Activated CD8-positive, alpha-beta memory T cell treated with anti-CD3 and anti-CD28 coated beads for 24 hours (primary cell): ENCODE measurements around the gene DDX19B.
A peak's percentile ranks its signal among the peaks of the same experiment; 100 is the strongest.
"Not testable (repeated sequence)": the region's sequence is repeated elsewhere in the genome, so short reads cannot be mapped to it uniquely, and the experiment has no call there.

Experiments
- DNase-seq: peaks from one replicate; pipeline ENCODE4 v3.0.0-alpha.2; 2020

The DDX19B gene

DNA sequence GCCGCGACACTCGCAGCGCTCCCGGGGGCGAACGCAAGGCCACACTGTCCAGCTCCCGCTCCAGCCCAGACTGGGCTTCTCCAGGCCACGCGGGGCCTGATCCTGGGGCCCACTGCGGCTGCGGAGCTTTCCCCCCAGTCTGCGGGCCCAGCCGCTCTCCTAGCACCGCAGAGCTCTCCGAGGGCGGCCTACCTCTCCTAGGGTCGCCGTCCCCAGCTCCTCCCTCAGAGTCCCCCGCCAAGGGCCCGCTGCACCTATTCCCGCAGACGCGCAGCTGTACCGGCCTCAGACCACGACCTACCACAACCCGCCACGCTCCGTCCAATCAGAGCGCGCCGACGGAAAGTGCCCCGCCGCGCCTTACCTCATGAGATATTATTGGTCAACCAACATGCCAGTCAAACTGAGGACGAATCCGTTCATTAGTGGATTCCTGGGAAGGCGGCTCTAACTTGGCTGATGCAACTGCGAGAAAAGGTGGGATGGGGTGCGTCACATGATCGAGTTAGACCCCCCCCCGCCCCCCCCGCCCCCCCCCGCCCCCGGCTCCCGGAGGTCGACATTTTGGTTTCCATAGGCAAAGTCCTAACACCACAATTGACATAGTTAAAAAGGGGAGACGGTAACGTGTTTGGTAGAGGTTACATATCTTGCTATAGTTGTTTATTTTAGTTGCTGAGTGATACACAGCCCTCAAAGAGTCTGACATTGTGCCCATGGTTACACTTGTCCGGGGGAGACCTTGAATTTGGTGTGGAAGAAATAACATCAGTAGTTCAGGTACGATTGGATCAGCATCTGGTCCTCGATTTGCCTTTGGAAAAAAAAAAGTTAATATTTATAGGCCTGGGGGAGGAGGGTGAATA, 9.5 kb upstream of the DDX19B start, which contains the start of gene AARS1:
AARS1 (minus strand) TSS at position 278 of the 866 bp plus-strand sequence. CDS start 6,743 bp downstream, outside the sequence.
- DNase-seq: peak; percentile 95

DNA sequence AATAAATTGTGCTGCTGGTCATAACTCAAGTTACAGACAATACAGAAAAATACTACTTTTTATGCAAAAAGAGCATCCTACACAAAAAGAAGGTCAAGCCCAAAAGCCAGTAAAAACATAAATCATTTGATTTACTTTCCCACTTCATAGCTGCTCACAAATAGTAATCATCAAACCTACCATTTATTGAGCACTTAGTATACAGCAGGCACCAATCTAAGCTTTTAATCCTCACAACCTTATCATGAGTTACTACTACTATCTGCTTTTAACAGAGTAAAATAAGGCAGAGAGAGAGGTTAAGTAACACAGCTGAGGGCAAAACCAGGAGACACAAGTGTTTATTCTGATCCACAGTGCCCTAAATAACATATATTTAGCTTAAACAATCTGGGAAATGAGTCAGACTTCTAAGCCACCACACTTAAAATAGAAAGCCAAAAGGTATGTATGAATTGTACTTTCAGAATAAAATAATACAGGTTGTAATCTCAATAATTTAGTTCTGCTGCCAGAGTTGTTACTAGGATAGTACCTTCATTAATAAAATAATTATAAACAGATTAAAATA, 8.0 kb upstream of the DDX19B start:
- no peak for DNase-seq

DNA sequence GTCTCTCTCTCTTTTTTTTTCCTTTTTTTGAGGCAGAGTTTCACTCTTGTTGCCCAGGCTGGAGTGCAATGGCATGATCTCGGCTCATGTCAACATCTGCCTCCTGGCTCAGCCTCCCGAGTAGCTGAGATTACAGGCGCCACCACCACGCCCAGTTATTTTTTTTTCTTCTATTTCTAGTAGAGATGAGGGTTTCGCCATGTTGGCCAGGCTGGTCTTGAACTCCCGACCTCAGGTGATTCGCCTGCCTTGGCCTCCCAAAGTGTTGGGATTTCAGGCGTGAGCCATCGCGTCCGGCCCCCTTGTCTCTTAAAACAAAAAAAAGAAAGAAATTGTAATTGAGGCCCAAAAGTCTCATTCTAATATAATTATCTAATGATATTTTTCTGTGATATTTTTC, 6.8 kb upstream of the DDX19B start:
- DNase-seq: not testable (repeated sequence)

DNA sequence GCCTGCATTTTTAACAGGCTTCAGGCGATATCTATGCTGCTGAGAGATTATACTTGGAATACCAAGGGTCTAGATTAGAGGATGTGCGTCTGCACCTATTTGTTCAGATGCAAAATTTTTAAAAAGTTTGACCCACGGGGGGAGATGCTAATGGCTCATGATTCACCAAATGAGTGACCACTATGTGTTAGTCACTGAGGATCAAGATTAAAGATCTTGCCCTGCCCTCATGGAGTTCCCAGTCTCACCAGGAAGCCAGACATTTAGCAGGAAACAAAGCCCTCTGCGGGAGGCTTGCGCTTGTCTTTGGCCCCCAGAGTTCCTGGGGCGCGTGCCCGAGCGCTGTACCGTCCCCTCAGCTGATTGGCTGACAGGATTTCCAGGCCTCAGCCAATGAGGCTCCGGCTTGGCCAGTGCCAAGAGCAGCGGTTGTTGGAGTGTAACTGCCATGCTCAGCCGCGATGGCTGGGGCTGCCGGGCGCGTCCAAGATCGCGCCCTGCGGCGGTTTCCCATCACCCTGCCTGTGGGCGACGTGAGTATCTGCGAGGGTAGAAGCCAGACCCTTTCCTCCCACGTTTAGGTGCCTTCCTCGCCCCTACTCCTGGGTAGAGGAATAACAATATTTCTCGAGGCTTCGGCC, 4.5 kb upstream of the DDX19B start:
- DNase-seq: no peak

DNA sequence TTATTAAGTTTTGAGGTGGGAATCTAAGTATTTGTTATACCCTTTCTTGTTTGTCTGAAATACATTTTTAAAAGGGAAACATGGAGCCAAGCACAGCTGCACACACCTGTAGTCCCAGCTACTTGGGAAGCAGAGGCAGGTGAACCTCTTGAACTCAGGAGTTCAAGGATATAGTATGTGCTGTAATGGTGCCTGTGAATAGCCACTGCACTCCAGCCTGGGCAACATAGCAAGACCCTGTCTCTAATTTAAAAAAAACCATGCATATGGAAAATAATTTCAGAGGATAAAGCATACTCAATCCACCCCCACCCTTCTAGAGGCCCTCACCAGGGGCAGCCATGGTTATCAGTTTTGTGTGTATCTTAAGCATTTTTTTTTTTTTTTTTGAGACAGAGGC, 3.4 kb upstream of the DDX19B start:
- DNase-seq: no peak

DNA sequence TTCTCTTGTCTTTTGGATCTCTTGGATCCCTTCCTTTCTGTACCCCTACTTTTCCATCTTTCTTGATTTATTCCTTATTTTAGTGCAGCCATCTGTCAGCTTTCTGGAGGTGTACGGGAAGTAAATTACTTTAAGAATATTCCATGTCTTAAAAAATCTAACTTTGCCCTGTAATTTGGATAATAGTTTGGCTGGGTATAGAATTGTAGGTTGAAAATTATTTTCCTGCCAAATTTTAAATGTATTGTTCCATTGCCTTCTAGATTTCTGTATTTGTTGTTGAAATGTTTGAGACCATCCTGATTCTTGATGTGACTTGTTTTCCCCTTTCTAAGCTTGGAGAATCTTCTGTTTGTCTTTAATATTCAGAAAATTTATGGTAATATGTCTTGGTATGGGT, 2.1 kb downstream of the DDX19B start:
- DNase-seq: no peak

DNA sequence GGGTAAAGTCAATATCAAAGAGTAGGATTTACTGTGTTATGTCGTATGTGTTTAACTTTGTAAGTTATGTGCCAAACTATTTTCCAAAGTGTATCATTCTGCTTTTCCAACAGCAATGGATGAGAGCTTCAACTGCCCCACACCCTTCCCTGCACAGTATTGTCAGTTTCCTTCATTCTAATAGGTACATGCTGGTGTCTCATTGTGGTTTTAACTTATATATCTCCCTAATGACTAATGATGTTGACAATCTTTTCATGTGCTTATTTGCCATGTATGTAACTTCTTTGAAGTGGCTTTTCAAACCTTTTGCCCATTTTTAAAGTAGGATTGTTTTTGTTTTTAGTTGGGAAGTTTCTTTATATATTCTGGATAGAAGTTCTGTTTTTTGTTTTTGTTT, 3.8 kb downstream of the DDX19B start:
- DNase-seq: no peak

DNA sequence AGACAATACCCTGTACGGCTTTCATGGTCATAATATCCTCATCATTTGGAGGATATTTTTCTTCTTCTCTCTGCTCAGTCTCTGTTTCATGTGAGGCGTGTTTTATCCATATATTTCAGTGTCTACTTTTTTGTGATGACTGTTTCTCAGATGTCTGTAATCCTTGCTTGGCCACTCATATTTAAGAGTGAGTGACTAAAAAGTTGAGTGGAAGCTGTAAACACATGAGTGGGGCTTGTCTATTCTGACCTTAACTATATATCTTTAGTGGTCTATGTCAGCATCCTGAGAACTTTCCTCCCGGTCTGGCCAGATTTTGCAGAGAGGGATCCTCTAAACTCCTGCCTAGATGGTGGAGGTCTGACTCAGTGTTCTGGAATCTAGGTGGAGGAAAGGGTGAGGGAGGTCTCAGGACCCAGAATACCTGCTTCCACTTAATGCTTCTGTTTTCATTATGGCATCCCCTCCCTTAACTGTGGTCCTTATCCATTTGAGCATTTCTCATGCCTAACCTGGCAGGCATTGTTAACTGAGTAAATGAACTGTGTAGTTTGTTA, 6.0 kb downstream of the DDX19B start:
- DNase-seq: no peak

DNA sequence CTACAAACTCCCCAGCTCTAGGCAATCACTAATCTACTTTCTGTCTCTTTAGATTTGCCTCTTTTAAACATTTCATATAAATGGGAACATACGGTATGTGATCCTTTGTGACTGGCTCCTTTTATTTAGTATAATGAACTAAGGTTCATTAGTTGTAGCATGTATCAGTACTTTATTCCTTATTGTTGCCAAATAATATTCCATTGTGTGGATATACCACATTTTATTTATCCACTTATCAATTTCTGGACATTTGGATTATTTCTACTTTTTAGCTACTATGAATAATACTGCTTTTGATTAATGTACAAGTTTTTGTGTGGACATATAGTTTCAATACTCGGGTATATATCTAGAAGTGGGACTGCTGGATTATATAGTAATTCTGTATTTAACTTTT, 7.9 kb downstream of the DDX19B start:
- DNase-seq: no peak

DNA sequence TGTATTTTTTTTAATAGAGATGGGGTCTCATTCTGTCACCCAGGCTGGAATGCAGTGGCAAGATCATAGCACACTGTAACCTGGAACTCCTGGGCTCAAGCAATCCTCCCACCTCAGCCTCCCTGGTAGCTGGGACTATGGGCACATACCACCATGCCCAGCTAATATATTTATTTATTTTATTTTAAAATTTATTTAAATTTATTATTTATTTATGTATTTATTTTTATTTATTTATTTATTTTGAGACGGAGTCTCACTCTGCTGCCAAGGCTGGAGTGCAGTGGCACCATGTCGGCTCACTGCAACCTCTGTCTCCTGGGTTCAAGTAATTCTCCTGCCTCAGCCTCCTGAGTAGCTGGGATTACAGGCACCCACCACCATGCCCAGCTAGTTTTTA, 8.7 kb downstream of the DDX19B start:
- not testable (repeated sequence) for DNase-seq

DNA sequence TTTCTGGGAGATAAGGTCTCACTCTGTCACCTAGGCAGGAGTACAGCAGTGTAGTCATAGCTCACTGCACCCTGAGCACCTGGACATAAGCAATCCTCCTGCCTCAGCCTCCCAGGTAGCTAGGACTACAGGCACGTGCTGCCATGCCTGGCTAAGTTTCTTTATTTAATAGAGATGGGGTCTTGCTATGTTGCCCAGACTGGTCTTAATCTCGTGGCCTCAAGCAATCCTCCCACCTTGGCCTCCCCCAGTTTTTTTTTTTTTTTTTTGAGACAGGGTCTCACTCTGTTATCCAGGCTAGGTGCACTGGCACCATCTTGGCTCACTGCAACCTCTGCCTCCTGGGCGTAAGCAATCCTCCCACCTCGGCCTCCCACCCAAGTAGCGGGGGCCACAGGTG, 21.1 kb downstream of the DDX19B start:
- DNase-seq: no peak

DNA sequence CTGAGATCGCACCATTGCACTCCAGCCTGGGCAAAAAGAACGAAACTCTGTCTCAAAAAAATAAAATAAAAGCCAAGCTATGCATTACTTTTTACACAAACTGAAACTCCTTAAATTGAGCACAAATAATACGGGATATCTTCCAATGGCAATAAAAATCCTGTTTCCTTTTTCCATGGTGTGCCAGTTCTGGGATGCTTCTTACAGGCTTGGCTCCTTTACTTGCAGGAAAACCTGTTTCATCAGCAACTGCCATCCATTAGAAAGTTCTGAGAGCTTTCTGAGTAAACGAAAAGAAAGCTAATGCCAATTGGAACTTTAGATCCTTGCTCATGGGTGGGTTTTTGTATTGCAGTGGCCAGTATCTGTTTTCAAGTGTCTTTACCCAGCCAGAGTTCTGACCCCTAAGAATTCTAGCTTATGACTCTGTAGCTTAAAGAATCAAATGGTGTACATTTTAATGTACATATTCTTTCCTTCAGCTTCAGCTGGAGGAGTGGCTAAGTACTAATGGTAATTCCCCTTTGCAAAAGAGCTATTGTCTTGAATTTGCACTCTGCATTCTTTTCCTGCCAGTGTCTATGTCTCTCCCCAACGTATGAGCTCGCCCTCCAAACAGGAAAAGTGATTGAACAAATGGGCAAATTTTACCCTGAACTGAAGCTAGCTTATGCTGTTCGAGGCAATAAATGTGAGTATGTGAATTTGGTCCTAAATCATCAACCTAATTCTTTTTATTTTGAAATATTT, 26.2 kb downstream of the DDX19B start:
- DNase-seq: no peak

DNA sequence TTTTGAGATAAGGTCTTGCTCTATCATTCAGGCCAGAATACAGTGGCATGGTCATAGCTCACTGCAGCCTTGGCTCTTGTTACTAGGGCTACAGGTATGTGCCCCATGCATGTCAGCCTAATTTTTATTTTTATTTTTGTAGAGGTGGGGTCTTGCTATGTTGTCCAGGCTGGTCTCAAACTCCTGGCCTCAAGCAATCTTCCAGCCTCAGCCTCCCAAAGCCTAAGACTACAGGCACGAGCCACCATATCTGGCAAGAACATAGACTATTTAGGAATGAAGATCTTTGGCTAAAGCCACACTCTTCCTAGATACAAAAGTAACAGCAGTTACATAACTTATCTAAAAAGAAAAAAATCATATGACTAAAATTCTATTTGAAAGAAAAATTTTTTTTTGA, 32.1 kb downstream of the DDX19B start:
- no peak for DNase-seq

DNA sequence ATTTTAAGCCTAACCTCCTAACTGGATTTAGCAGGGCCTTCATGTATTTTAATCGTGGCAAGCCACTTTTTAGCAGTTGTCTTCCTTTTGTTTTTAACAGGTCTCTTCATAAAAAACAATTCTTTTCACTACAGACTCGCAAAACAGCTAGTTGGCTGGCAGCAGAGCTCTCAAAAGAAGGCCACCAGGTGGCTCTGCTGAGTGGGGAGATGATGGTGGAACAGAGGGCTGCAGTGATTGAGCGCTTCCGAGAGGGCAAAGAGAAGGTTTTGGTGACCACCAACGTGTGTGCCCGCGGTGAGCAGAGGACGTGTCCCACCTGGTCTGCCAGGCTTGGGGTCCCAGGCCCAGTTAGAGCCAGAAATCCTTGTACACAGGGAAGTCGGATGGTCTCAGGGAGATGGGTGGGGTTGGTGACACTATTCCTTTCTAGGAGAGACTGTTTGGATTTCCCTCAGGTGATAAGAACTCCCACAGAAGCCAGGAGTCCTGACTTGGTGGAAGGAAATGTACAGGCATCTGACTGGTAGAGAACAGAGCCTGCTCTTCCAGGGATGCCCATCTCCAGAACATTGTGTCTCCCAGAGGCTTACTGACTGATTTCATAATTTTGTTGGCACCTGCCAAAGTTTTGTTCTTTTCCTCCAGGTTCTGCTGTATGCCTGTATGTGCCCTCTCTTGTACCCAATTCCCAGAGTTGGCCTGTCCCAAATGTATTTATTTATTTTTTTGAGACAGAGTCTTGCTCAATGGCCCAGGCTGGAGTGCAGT, 32.8 kb downstream of the DDX19B start:
- DNase-seq: peak; percentile 58

DNA sequence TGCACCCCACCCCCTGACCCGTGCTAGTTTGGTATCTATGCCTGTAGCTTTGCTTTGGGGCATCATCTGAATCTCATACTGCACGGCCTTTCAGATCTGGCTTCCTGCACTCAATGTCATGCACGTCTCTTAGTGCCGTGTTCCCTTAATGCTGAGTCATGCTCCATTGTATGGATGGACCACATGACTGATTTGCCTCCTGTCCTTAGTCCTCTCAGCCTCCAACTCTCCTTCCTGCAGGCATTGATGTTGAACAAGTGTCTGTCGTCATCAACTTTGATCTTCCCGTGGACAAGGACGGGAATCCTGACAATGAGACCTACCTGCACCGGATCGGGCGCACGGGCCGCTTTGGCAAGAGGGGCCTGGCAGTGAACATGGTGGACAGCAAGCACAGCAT, 33.7 kb downstream of the DDX19B start:
- DNase-seq: not testable (repeated sequence)

DNA sequence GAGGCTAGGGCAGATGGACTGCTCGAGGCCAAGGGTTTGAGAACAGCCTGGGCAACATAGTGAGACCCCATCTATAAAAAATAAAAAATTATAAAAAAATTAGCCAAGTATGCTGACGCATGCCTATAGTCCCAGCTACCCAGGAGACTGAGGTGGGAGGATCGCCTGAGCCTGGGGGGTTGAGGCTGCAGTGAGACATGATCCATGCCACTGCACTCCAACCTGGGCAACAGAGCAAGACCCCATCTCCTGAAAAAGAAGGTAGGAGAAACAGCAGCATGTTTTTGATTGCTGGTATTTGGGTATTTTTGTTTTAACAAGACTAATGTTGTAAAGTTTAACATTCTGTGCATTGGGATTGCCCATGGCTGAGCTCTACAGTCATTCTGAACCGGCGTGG, 38.8 kb downstream of the DDX19B start:
- no peak for DNase-seq

DNA sequence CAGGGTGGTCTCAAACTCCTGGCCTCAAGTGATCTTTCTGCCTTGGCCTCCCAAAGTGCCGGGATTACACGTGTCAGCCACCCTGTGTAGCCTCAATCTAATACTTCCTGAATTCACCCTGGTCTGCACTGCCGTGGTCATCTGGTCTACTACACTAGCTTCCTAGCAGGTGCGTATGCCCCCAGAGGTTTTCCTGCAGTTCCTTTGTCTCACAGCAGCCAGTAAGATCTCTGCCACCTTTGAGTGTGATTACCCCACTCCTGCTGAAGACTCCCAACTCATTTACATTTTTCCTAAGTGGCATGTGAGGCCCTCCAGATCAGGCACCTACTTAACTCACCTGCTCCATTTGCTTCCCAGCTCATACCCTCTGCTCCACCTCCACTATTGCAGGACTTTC, 42.6 kb downstream of the DDX19B start:
- no peak for DNase-seq

DNA sequence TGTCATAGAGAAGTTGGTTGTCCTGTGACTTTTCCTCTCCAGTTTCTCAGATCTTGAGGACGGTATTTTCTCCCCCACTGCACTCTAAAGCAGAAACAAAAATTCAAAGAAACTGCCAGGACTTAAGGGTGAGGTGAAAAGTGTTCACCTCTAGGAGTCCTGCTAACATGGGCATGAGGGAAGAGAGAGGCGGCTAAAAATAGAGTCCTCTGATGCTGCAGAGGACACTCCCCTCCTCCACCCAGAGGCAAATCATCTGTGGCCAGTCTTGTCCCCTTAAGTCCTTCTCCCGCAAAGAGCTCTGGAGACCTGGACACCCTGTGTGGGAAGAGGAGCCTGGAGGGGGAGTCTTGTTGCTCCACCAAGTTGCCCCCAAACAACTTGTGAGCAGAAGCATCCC, 43.0 kb downstream of the DDX19B start:
- DNase-seq: no peak

DNA sequence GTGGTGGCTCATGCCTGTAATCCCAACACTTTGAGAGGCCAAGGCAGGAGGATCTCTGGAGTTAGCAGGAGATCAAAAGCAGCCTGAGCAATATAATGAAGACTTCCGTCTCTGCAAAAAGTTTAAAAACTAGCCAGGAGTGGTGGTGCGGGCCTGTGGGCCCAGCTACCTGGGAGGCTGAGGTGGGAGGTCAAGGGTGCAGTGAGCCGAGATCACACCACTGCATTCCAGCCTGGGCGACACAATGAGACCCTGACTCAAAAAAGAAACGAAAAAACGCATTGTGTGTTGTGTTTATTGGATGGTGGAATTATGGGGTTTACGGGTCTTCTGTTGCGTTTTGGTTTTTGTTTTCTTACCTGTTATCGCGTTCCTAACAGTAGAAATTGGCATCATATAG, 46.9 kb downstream of the DDX19B start:
- DNase-seq: no peak

DNA sequence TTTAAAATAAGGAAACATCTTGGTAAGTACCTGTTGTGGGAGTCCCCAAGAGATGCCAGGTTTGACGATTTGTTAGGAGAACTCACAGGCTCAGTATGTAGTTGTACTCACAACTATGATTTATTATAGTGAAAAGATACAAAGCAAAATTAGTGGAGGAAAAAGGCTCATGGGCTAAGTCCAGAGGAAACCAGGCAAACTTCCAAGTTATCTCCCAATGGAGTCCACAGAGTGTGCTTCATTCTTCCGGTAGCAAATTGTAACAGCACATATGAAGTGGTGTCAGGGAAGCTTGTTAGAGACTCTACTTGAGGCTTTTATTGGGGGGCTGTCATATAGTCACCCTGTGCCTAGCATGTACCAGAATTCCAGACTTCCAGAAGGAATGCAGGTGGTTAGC, 50.0 kb downstream of the DDX19B start:
- DNase-seq: no peak

DNA sequence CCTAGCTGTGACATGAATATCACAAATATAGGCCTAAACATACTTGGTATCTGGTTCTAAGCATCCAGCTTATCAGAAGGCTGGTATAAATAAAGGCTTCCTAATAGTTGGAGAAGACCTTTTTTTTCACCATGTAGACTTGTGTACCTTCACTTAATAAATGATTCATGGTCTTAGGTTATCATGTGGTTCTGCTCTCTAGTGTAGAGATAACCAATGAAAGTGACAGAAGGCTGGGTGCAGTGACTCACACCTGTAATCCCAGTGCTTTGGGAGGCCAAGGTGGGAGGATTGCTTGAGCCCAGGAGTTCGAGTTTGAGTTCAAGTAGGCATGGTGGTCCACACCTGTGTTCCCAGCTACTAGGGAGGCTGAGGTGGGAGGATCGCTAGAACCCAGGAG, 50.8 kb downstream of the DDX19B start:
- no peak for DNase-seq

DNA sequence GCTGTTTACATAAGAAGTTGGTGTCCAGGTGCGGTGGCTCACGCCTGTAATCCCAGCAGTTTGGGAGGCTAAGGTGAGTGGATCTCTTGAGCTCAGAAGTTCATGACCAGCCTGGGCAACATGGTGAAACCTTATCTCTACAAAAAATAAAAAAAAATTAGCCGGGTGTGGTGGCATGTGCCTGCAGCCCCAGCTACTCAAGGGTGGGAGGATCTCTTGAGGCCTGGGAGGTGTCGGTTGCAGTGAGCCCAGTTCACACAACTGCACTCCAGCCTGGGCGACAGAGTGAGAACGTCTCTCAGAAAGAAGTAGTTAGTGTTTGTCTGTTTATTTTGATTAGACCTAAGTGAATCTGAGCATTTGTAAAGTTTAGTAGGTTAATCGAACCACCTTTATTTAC, 60.6 kb downstream of the DDX19B start:
- DNase-seq: no peak
